ENCODE results near the gene HMCN1. TPM values are rescaled to one million over a fixed set of nuclear protein-coding genes. Genes with fewer than 3 reads are reported as not detected.

Gene HMCN1
- polyA plus RNA-seq, 1 donor from 2014 or later: 0.66 TPM

GRCh38 chr1:185804608-185805007 lies 70.4 kb downstream of the HMCN1 start:
- H2AFZ ChIP-seq (ENCODE audit: low read depth, low read length): no peak overlapping the region
- no peaks in the 10 kb centered on the region for H3K36me3 ChIP-seq (ENCODE audit: insufficient read depth, low read length)
- H3K27ac ChIP-seq (ENCODE audit: low read length): no peak overlapping the region
- H3K9me3 ChIP-seq (ENCODE audit: low read length): no peaks in the 10 kb centered on the region
- TF ChIP-seq REST (IDR thresholded peaks at IDR 0.05; ENCODE audit: borderline replicate concordance): no peak
- no peak for TF ChIP-seq EZH2 (IDR thresholded peaks at IDR 0.05; ENCODE audit: borderline replicate concordance, insufficient read depth, low read length, poor library complexity, severe bottlenecking)
- no peak for TF ChIP-seq POLR2AphosphoS5 (IDR thresholded peaks at IDR 0.05)
- no peak for TF ChIP-seq CTCF (IDR thresholded peaks at IDR 0.05; ENCODE audit: poor library complexity, severe bottlenecking)
- TF ChIP-seq SMC3 (conservative IDR thresholded peaks at IDR 0.05; ENCODE audit: poor library complexity): no peak
- TF ChIP-seq RAD21 (conservative IDR thresholded peaks at IDR 0.05): no peak
- no peak for TF ChIP-seq EP300 (conservative IDR thresholded peaks at IDR 0.05; ENCODE audit: poor library complexity, severe bottlenecking)
- no peak for TF ChIP-seq MXI1 (conservative IDR thresholded peaks at IDR 0.05; ENCODE audit: poor library complexity, severe bottlenecking)
- no peak for TF ChIP-seq TAF1 (IDR thresholded peaks at IDR 0.05; ENCODE audit: low read depth)
- H3K4me3 ChIP-seq (ENCODE audit: low read length): no peak overlapping the region
- H3K4me2 ChIP-seq (ENCODE audit: low read length): no peak overlapping the region
- H3K79me2 ChIP-seq (replicated peaks; ENCODE audit: insufficient read depth, low read length): no peaks in the 10 kb centered on the region
- no peaks in the 10 kb centered on the region for H4K20me1 ChIP-seq (ENCODE audit: insufficient read depth)
- H3F3A ChIP-seq (ENCODE audit: insufficient read depth, low read length, poor library complexity, severe bottlenecking): no peaks in the 10 kb centered on the region
- H3K9ac ChIP-seq (ENCODE audit: low read length): no peak overlapping the region
- H3K9me2 ChIP-seq (ENCODE audit: insufficient read depth, low read length): no peaks in the 10 kb centered on the region
- H3K27me3 ChIP-seq (ENCODE audit: insufficient read depth, low read depth, low read length): no peaks in the 10 kb centered on the region

GRCh38 chr1:185807275-185807674 lies 73.1 kb downstream of the HMCN1 start:
- H3K4me3 ChIP-seq (ENCODE audit: low read length): no peak overlapping the region
- H3F3A ChIP-seq (ENCODE audit: insufficient read depth, low read length, poor library complexity, severe bottlenecking): no peaks in the 10 kb centered on the region
- H2AFZ ChIP-seq (ENCODE audit: low read depth, low read length): no peak overlapping the region
- TF ChIP-seq EZH2 (IDR thresholded peaks at IDR 0.05; ENCODE audit: borderline replicate concordance, insufficient read depth, low read length, poor library complexity, severe bottlenecking): no peak
- TF ChIP-seq EP300 (conservative IDR thresholded peaks at IDR 0.05; ENCODE audit: poor library complexity, severe bottlenecking): no peak
- no peak for TF ChIP-seq SMC3 (conservative IDR thresholded peaks at IDR 0.05; ENCODE audit: poor library complexity)
- TF ChIP-seq REST (IDR thresholded peaks at IDR 0.05; ENCODE audit: borderline replicate concordance): no peak
- TF ChIP-seq TAF1 (IDR thresholded peaks at IDR 0.05; ENCODE audit: low read depth): no peak
- no peak for TF ChIP-seq RAD21 (conservative IDR thresholded peaks at IDR 0.05)
- no peaks in the 10 kb centered on the region for H3K36me3 ChIP-seq (ENCODE audit: insufficient read depth, low read length)
- H3K27me3 ChIP-seq (ENCODE audit: insufficient read depth, low read depth, low read length): no peaks in the 10 kb centered on the region
- no peaks in the 10 kb centered on the region for H3K79me2 ChIP-seq (replicated peaks; ENCODE audit: insufficient read depth, low read length)
- H3K4me2 ChIP-seq (ENCODE audit: low read length): no peak overlapping the region
- H3K9ac ChIP-seq (ENCODE audit: low read length): no peak overlapping the region
- H3K27ac ChIP-seq (ENCODE audit: low read length): no peak overlapping the region
- no peaks in the 10 kb centered on the region for H4K20me1 ChIP-seq (ENCODE audit: insufficient read depth)
- H3K9me2 ChIP-seq (ENCODE audit: insufficient read depth, low read length): no peaks in the 10 kb centered on the region
- no peaks in the 10 kb centered on the region for H3K9me3 ChIP-seq (ENCODE audit: low read length)
